HepG2 (cell line): ENCODE results near the gene PTK7. TPM values are rescaled to one million over a fixed set of nuclear protein-coding genes. Genes with fewer than 3 reads are reported as not detected.

ENCODE experiments used
- BATF2 ChIP-seq: sonication (generic); formaldehyde crosslinking; IDR thresholded peaks from 2 replicates; pipeline ENCODE4 v1.8.0; 2022; ENCODE audit warnings: mild to moderate bottlenecking, missing genetic modification reagents, moderate library complexity
- BHLHE40 ChIP-seq: IDR thresholded peaks from 2 replicates; pipeline ENCODE4 v1.6.1; 2011; ENCODE audit warnings: low read length, improper control_type of control experiment
- CBX1 ChIP-seq: IDR thresholded peaks from one replicate; pipeline ENCODE4 v1.6.1; 2016; ENCODE audit warnings: antibody characterized with exemption, low read depth
- CC2D1A ChIP-seq: sonication (generic); formaldehyde crosslinking; IDR thresholded peaks from 2 replicates; pipeline ENCODE4 v1.8.1; 2023; ENCODE audit warnings: mild to moderate bottlenecking, missing genetic modification reagents
- HOXA9 ChIP-seq: sonication (generic); formaldehyde crosslinking; IDR thresholded peaks from 2 replicates; pipeline ENCODE4 v1.8.1; 2022; ENCODE audit warnings: missing genetic modification reagents, mild to moderate bottlenecking, moderate library complexity, borderline replicate concordance
- JUNB ChIP-seq: sonication (generic); formaldehyde crosslinking; IDR thresholded peaks from 2 replicates; pipeline ENCODE4 v1.8.0; 2022; ENCODE audit warnings: missing genetic modification reagents, mild to moderate bottlenecking, borderline replicate concordance
- NAIF1 ChIP-seq: sonication (generic); formaldehyde crosslinking; IDR thresholded peaks from 2 replicates; pipeline ENCODE4 v1.5.0; 2020; ENCODE audit warnings: mild to moderate bottlenecking, missing genetic modification reagents, borderline replicate concordance
- NFIB ChIP-seq: sonication (generic); formaldehyde crosslinking; IDR thresholded peaks from 2 replicates; pipeline ENCODE4 v1.9.0; 2021; ENCODE audit warnings: missing genetic modification reagents, mild to moderate bottlenecking, borderline replicate concordance
- NFKBIZ ChIP-seq: IDR thresholded peaks from 2 replicates; pipeline ENCODE4 v1.6.1; 2018; ENCODE audit warnings: missing genetic modification reagents, missing compliant biosample characterization
- RARG ChIP-seq: sonication (generic); formaldehyde crosslinking; IDR thresholded peaks from 2 replicates; pipeline ENCODE4 v1.4.0; 2020; ENCODE audit warnings: low read depth, mild to moderate bottlenecking, missing genetic modification reagents
- SP2 ChIP-seq: sonication (generic); formaldehyde crosslinking; IDR thresholded peaks from 2 replicates; pipeline ENCODE4 v1.5.1; 2020; ENCODE audit warnings: mild to moderate bottlenecking, missing genetic modification reagents
- TAF1 ChIP-seq: sonication (generic); formaldehyde crosslinking; IDR thresholded peaks from 2 replicates; pipeline ENCODE4 v1.4.0; 2020; ENCODE audit warnings: missing genetic modification reagents
- TCF12 ChIP-seq, 2 experiments: fragments of 450-650 bp in 1 of 2; sonication (generic) in 1 of 2; formaldehyde crosslinking in 1 of 2; IDR thresholded peaks; 2 replicates each; pipeline versions ENCODE4 v1.6.1 to v1.8.0; 2017 to 2022; ENCODE audit warnings: antibody characterized with exemption in 1 of 2, mild to moderate bottlenecking in 1 of 2, missing genetic modification reagents in 1 of 2, moderate library complexity in 1 of 2
- UBTF ChIP-seq: sonication (generic); formaldehyde crosslinking; IDR thresholded peaks from 2 replicates; pipeline ENCODE4 v1.4.0; 2020; ENCODE audit warnings: mild to moderate bottlenecking, missing genetic modification reagents
- ZNF460 ChIP-seq: sonication (generic); formaldehyde crosslinking; IDR thresholded peaks from 2 replicates; pipeline ENCODE4 v1.5.1; 2020; ENCODE audit warnings: missing genetic modification reagents, mild to moderate bottlenecking, borderline replicate concordance
- ZNF547 ChIP-seq: sonication (generic); formaldehyde crosslinking; IDR thresholded peaks from 2 replicates; pipeline ENCODE4 v1.5.1; 2020; ENCODE audit warnings: mild to moderate bottlenecking, missing genetic modification reagents
- ZNF572 ChIP-seq: sonication (generic); formaldehyde crosslinking; IDR thresholded peaks from 2 replicates; pipeline ENCODE4 v1.5.1; 2020; ENCODE audit warnings: mild to moderate bottlenecking, missing genetic modification reagents
- ZNF766 ChIP-seq: sonication (generic); formaldehyde crosslinking; IDR thresholded peaks from 2 replicates; pipeline ENCODE4 v1.5.0; 2020; ENCODE audit warnings: missing genetic modification reagents, borderline replicate concordance
- polyA plus RNA-seq, 8 experiments: library from polyadenylated mRNA; depleted of rRNA in 3 of 8; stranded (reverse) in 7 of 8; unstranded in 1 of 8; fragments of >200 nt; fragmentation: Illumina TruSeq in 4 of 8; extraction: Trizol in 4 of 8; gene quantifications; 2 replicates each; pipeline versions ENCODE4 v1.2.1 to v1.2.3, GENCODE V29; 2011 to 2016; ENCODE audit warnings: low read depth in 4 of 8, missing spikeins in 1 of 8, mixed read lengths in 1 of 8; ENCODE audit not compliant: insufficient read depth in 1 of 8
- total RNA-seq, 5 experiments: library from RNA; depleted of rRNA; stranded (reverse); fragments of >200 nt; fragmentation: Illumina TruSeq; extraction: Trizol; gene quantifications; 2 replicates each; pipeline ENCODE4 v1.2.3, GENCODE V29; 2016; ENCODE audit warnings: low read depth in 1 of 5
- TF ChIP-seq, protein P1 (sequence below): sonication (generic); formaldehyde crosslinking; IDR thresholded peaks from one replicate; pipeline ENCODE4 v1.5.1; 2020; ENCODE audit warnings: mild to moderate bottlenecking, missing genetic modification reagents; ENCODE audit errors: not compliant biosample characterization

The PTK7 gene
- total and polyA plus RNA-seq, 2 of the 13 experiments (the other 11 are each of a cell fraction or from before 2014, with no cell fraction given) = 98.5 to 99.8 TPM

DNA sequence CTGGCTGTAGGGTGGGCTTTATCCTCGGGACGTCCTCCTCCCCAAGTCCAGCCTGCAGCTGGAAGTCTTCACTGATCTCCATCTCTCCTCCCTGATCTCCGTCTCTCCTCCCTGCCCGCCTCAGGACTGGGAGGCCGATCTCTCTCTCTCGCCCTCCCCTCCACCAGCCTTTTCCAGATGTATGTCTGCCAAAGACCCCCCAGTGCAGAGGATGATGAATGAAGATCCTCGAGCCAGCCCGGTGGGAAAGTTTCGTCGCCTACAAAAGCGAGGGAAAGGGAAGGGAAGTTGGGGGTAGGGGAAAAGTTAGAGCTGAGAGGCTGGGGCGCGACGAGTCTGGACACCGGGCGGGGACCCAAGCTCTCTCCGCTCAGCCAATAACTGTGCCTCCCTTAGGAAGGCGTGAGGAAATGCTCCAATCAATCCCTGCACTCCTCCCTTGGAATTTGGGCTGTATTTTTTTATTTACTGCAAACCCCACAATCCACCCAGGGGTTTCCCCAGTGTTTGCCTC, 94.4 kb downstream of the PTK7 start (continued):
- TF ChIP-seq, protein P1, sequence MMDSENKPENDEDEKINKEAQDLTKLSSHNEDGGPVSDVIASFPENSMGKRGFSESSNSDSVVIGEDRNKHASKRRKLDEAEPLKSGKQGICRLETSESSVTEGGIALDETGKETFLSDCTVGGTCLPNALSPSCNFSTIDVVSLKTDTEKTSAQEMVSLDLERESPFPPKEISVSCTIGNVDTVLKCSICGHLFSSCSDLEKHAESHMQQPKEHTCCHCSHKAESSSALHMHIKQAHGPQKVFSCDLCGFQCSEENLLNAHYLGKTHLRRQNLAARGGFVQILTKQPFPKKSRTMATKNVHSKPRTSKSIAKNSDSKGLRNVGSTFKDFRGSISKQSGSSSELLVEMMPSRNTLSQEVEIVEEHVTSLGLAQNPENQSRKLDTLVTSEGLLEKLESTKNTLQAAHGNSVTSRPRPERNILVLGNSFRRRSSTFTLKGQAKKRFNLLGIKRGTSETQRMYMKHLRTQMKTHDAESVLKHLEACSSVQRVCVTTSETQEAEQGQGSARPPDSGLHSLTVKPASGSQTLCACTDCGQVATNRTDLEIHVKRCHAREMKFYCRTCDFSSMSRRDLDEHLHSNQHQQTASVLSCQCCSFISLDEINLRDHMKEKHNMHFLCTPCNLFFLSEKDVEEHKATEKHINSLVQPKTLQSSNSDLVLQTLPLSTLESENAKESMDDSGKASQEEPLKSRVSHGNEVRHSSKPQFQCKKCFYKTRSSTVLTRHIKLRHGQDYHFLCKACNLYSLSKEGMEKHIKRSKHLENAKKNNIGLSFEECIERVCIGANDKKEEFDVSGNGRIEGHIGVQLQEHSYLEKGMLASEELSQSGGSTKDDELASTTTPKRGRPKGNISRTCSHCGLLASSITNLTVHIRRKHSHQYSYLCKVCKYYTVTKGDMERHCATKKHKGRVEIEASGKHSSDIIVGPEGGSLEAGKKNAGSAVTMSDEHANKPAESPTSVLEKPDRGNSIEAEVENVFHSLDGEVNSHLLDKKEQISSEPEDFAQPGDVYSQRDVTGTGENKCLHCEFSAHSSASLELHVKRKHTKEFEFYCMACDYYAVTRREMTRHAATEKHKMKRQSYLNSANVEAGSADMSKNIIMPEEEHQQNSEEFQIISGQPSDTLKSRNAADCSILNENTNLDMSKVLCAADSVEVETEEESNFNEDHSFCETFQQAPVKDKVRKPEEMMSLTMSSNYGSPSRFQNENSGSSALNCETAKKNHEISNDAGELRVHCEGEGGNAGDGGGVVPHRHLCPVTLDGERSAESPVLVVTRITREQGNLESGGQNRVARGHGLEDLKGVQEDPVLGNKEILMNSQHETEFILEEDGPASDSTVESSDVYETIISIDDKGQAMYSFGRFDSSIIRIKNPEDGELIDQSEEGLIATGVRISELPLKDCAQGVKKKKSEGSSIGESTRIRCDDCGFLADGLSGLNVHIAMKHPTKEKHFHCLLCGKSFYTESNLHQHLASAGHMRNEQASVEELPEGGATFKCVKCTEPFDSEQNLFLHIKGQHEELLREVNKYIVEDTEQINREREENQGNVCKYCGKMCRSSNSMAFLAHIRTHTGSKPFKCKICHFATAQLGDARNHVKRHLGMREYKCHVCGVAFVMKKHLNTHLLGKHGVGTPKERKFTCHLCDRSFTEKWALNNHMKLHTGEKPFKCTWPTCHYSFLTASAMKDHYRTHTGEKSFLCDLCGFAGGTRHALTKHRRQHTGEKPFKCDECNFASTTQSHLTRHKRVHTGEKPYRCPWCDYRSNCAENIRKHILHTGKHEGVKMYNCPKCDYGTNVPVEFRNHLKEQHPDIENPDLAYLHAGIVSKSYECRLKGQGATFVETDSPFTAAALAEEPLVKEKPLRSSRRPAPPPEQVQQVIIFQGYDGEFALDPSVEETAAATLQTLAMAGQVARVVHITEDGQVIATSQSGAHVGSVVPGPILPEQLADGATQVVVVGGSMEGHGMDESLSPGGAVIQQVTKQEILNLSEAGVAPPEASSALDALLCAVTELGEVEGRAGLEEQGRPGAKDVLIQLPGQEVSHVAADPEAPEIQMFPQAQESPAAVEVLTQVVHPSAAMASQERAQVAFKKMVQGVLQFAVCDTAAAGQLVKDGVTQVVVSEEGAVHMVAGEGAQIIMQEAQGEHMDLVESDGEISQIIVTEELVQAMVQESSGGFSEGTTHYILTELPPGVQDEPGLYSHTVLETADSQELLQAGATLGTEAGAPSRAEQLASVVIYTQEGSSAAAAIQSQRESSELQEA (CRISPR knock-in tag) = peak; percentile 19
- no peak for TF ChIP-seq TCF12 (IDR thresholded peaks at IDR 0.05)
- peak; percentile 34; the same call in 1 of the 2 replicates for TF ChIP-seq TCF12 (CRISPR knock-in tag; IDR thresholded peaks at IDR 0.05)
- TF ChIP-seq JUNB = peak; percentile 43; the same call in 1 of the 2 replicates
- TF ChIP-seq SP2 = peak; percentile 14; the same call in 1 of the 2 replicates
- no peak for TF ChIP-seq TAF1 (CRISPR knock-in tag)
- TF ChIP-seq CBX1 = no peak
- no peak for TF ChIP-seq BHLHE40
- peak; percentile 95 for TF ChIP-seq ZNF572 (CRISPR knock-in tag)
- TF ChIP-seq HOXA9 (CRISPR knock-in tag) = 0 out of 2 replicates have a peak, but pooled peaks have one; percentile 47
- no peak for TF ChIP-seq NFIB (CRISPR knock-in tag)
- no peak; the same call in 1 of the 2 replicates for TF ChIP-seq ZNF547 (CRISPR knock-in tag)
- no peak; the same call in 1 of the 2 replicates for TF ChIP-seq UBTF
- TF ChIP-seq ZNF460 (CRISPR knock-in tag) = no peak
- TF ChIP-seq CC2D1A (CRISPR knock-in tag) = no peak
- no peak for TF ChIP-seq ZNF766
- TF ChIP-seq NFKBIZ (CRISPR knock-in tag) = no peak
- no peak for TF ChIP-seq BATF2 (CRISPR knock-in tag)
- no peak for TF ChIP-seq RARG (CRISPR knock-in tag)
- no peak for TF ChIP-seq NAIF1 (CRISPR knock-in tag)
